CD4-positive, alpha-beta T cell (primary cell): Measurements from ENCODE around the gene ENOX2. TPM values are rescaled to one million over a fixed set of nuclear protein-coding genes. Genes with fewer than 3 reads are reported as not detected.

Source experiments
- ATAC-seq: fragments of 200-7000 bp; cut with Tn5 transposase; one replicate; pipeline ENCODE4 v1.10.0; 2022; ENCODE audit warnings: mild to moderate bottlenecking; ENCODE audit not compliant: poor library complexity
- CTCF ChIA-PET: fragments of 350-600 bp; sonication (Branson Sonifier 250); formaldehyde crosslinking; loops from one replicate; lab custom pipeline; 2021; ENCODE audit warnings: antibody characterized with exemption, inconsistent platforms; lab: Charles Lee
- POLR2A ChIA-PET: fragments of 350-600 bp; sonication (Branson Sonifier 250); formaldehyde crosslinking; loops from one replicate; lab custom pipeline; 2021; ENCODE audit warnings: antibody characterized with exemption, inconsistent platforms; lab: Charles Lee
- DNase-seq, 14 experiments: peaks; one replicate each; pipeline ENCODE4 v3.0.0-alpha.2; 2013 to 2020; ENCODE audit warnings: mixed read lengths in 2 of 14
- H3K27ac ChIP-seq, 2 donors: one replicate each; pipeline versions ENCODE4 v1.5.1 to v1.7.0; 2013; ENCODE audit warnings: low read length in 2 of 2, low read depth in 1 of 2, mild to moderate bottlenecking in 1 of 2
- H3K27me3 ChIP-seq, 2 experiments: 1 replicate in 1 of 2; 2 replicates in 1 of 2; pipeline versions ENCODE4 v1.6.1 to v1.7.0; 2013; ENCODE audit warnings: low read length in 2 of 2, control low read depth in 1 of 2, mild to moderate bottlenecking in 1 of 2, moderate library complexity in 1 of 2; ENCODE audit not compliant: insufficient read depth in 2 of 2, control insufficient read depth in 1 of 2
- H3K36me3 ChIP-seq: one replicate; pipeline ENCODE4 v1.6.1; 2013; ENCODE audit warnings: low read length, control low read depth; ENCODE audit not compliant: insufficient read depth
- H3K4me1 ChIP-seq: one replicate; pipeline ENCODE4 v1.6.1; 2013; ENCODE audit warnings: low read length, control low read depth; ENCODE audit not compliant: insufficient read depth
- H3K4me3 ChIP-seq: one replicate; pipeline ENCODE4 v1.5.1; 2013; ENCODE audit warnings: mild to moderate bottlenecking, low read length, moderate library complexity
- H3K9me3 ChIP-seq, 2 experiments: 1 replicate in 1 of 2; 2 replicates in 1 of 2; pipeline versions ENCODE4 v1.6.1 to v1.7.0; 2013; ENCODE audit warnings: low read length in 2 of 2, mild to moderate bottlenecking in 2 of 2, control low read depth in 1 of 2, moderate library complexity in 1 of 2; ENCODE audit not compliant: control insufficient read depth in 1 of 2, insufficient read depth in 1 of 2
- H3K27ac Mint-ChIP-seq: one replicate; pipeline ENCODE4 v1.8.0; 2020; ENCODE audit warnings: mixed read lengths
- H3K27me3 Mint-ChIP-seq: one replicate; pipeline ENCODE4 v1.8.0; 2021; ENCODE audit warnings: mixed read lengths
- H3K36me3 Mint-ChIP-seq: one replicate; pipeline ENCODE4 v1.8.0; 2021; ENCODE audit warnings: low read depth, mixed read lengths
- H3K4me1 Mint-ChIP-seq: one replicate; pipeline ENCODE4 v1.8.0; 2021; ENCODE audit warnings: low read depth, mixed read lengths
- H3K4me3 Mint-ChIP-seq: one replicate; pipeline ENCODE4 v1.8.0; 2020; ENCODE audit warnings: mild to moderate bottlenecking, mixed read lengths
- H3K9me3 Mint-ChIP-seq: one replicate; pipeline ENCODE4 v1.8.0; 2020; ENCODE audit warnings: mixed read lengths
- intact Hi-C, 2 experiments: fragments of 100-400 bp; cut with DNase I in 1 of 2; cut with micrococcal nuclease in 1 of 2; formaldehyde crosslinking; loops; one replicate each; pipeline versions ENCODE4 v1.15.1 to v1.9.0; 2023 to 2025; cut with DNase I, micrococcal nuclease
- total RNA-seq, 174 experiments: library from RNA in 2 of 174; stranded (reverse) in 2 of 174; gene quantifications; one replicate each; pipeline ENCODE4 v1.2.3 and lab custom pipeline; 2021 to 2026
- TF ChIP-seq, protein P1 (sequence below): fragments of 200-600 bp; IDR thresholded peaks from one replicate; pipeline ENCODE4 v1.8.0; 2022; ENCODE audit warnings: antibody characterized with exemption, mild to moderate bottlenecking

Gene ENOX2
- total RNA-seq, 2 experiments from 2014 or later: 4.0 to 6.5 TPM

DNA sequence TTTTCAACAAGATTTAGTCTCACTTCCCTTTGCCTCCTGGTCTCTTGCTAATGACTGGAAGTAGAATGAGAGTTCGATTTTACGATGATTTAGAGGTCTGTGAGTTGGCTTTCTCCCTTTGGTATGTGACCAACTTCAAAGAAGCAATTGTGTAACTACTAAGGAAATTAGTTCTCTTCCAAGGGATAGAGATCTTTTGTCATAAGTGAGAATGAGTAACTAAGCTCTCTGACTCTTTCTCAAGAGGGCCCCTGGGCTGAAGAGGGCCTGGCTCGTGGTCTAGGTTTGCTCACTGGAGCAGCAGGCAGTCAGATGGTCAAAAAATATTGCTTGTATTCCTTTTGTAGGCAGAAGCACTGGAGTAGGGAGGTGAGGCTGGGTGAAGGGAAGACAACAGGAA, 176.3 kb downstream of the ENOX2 start:
- peaks cover 8% of the 10 kb centered on the region for H3K36me3 ChIP-seq
- no peak overlapping the region for H3K27ac Mint-ChIP-seq
- no peak overlapping the region for H3K4me3 ChIP-seq
- ATAC-seq (no peak), DNase-seq (no peak)
- peaks cover 53% of the 10 kb centered on the region for H3K36me3 Mint-ChIP-seq
- ChIA-PET POLR2A (no interaction called here), CTCF (no interaction called here)
- no peaks in the 10 kb centered on the region for H3K27me3 Mint-ChIP-seq
- H3K9me3 ChIP-seq: peaks cover 5 to 12% of the 10 kb centered on the region in 2 experiments
- peaks cover 3% of the 10 kb centered on the region for H3K9me3 Mint-ChIP-seq
- TF ChIP-seq, protein P1, sequence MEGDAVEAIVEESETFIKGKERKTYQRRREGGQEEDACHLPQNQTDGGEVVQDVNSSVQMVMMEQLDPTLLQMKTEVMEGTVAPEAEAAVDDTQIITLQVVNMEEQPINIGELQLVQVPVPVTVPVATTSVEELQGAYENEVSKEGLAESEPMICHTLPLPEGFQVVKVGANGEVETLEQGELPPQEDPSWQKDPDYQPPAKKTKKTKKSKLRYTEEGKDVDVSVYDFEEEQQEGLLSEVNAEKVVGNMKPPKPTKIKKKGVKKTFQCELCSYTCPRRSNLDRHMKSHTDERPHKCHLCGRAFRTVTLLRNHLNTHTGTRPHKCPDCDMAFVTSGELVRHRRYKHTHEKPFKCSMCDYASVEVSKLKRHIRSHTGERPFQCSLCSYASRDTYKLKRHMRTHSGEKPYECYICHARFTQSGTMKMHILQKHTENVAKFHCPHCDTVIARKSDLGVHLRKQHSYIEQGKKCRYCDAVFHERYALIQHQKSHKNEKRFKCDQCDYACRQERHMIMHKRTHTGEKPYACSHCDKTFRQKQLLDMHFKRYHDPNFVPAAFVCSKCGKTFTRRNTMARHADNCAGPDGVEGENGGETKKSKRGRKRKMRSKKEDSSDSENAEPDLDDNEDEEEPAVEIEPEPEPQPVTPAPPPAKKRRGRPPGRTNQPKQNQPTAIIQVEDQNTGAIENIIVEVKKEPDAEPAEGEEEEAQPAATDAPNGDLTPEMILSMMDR: no peak
- H3K4me3 Mint-ChIP-seq: no peak overlapping the region
- no peaks in the 10 kb centered on the region for H3K27me3 ChIP-seq
- H3K4me1 Mint-ChIP-seq: no peaks in the 10 kb centered on the region
- intact Hi-C loops: no loop called here
- H3K27ac ChIP-seq: no peak overlapping the region
- H3K4me1 ChIP-seq: no peaks in the 10 kb centered on the region

DNA sequence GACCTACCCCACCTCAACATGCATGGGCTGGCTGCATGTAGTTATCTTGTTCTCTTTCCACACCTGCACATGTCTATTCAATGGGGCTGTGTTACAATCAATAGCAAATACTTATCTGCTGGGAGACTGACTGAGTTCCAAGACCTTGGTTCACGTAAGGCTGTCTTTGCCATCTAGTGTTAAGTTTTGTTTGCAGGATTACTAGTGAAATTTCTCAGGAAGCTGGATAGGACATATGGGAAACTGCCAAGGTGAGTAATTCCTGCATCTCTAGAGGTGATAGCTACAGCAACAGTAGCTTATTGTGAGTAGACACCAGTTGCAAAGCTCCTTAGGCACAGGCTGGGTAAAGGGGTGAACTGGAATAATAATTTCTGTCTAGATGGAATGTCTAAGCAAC, 177.5 kb downstream of the ENOX2 start:
- Histone ChIP-seq H3K4me1 (no peaks in the 10 kb centered on the region), H3K27ac (no peak overlapping the region), H3K4me3 (no peak overlapping the region), H3K36me3 (peaks cover 8% of the 10 kb centered on the region), H3K27me3 (no peaks in the 10 kb centered on the region), H3K9me3 (peaks cover 5 to 11% of the 10 kb centered on the region in 2 experiments)
- ChIA-PET CTCF (no interaction called here), POLR2A (no interaction called here)
- ATAC-seq: no peak
- Mint-ChIP-seq H3K9me3 (peaks cover 3% of the 10 kb centered on the region), H3K36me3 (peaks cover 49% of the 10 kb centered on the region), H3K4me3 (no peak overlapping the region), H3K27ac (no peak overlapping the region), H3K27me3 (no peaks in the 10 kb centered on the region), H3K4me1 (no peaks in the 10 kb centered on the region)
- DNase-seq: no peak
- TF ChIP-seq, protein P1: no peak
- intact Hi-C loops: no loop called here

DNA sequence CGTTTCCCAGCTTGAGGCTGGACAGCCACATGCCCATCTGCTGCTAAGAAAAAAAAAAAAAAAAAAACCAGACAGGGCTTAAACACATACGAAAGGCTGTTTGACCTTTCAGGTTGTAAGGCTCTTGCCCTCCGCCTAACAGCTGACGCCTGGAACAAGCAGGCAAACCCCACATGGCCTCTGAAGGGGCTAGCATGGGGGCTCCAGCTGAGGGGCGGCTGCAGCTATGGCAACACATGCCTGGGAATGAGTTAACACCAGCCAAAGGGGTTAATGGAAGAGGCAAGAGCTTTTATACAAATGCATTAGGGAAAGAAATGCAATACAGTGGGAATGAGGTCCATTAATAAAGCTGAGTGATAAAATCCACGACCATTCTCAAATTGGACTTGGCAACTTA, 183.6 kb downstream of the ENOX2 start:
- Mint-ChIP-seq H3K27ac (no peak overlapping the region), H3K27me3 (no peaks in the 10 kb centered on the region), H3K4me1 (no peaks in the 10 kb centered on the region), H3K9me3 (no peaks in the 10 kb centered on the region), H3K4me3 (no peak overlapping the region), H3K36me3 (no peaks in the 10 kb centered on the region)
- DNase-seq (no peak), ATAC-seq (no peak)
- Histone ChIP-seq H3K27me3 (no peaks in the 10 kb centered on the region), H3K9me3 (no peaks in the 10 kb centered on the region), H3K4me1 (no peaks in the 10 kb centered on the region), H3K27ac (no peak overlapping the region), H3K36me3 (no peaks in the 10 kb centered on the region), H3K4me3 (no peak overlapping the region)
- CTCF ChIA-PET: interaction anchor here (0.7 kb wide), 1 partner anchor 38 kb away, joined by 4 read pairs; no protein-coding TSS in a partner anchor
- TF ChIP-seq, protein P1: no peak
- intact Hi-C loops: no loop called here
- POLR2A ChIA-PET: no interaction called here
